SK-N-SH (cell line): ENCODE data around the gene MLLT3. TPM values are rescaled to one million over a fixed set of nuclear protein-coding genes. Genes with fewer than 3 reads are reported as not detected.

Experiments
- CTCF ChIA-PET: fragments of 300-600, 350-600 bp; formaldehyde crosslinking; extraction: SDS; loops from one replicate; lab custom pipeline; 2021; lab: Yijun Ruan, JAX
- POLR2A ChIA-PET: fragments of 350-600 bp; sonication (Branson Sonifier 250); formaldehyde crosslinking; extraction: SDS; loops from one replicate; lab custom pipeline; 2020; ENCODE audit warnings: antibody characterized with exemption, inconsistent platforms; lab: Yijun Ruan, JAX
- DNase-seq: peaks from one replicate; pipeline ENCODE4 v3.0.0; 2012
- H2AFZ ChIP-seq: fragments of 200-600 bp; sonication (generic); 2 replicates; pipeline ENCODE4 v1.8.1; 2016; ENCODE audit warnings: antibody characterized with exemption, mild to moderate bottlenecking, low read depth
- H3F3A ChIP-seq: fragments of 200-600 bp; sonication (generic); replicated peaks from 2 replicates; pipeline ENCODE3; 2016; ENCODE audit warnings: antibody characterized with exemption, mild to moderate bottlenecking; ENCODE audit not compliant: insufficient read depth
- H3K27ac ChIP-seq, 2 experiments: fragments of 200-500 bp in 1 of 2; fragments of 200-600 bp in 1 of 2; sonication (Bioruptor generic) in 1 of 2; sonication (generic), shearing (Covaris generic) in 1 of 2; 2 replicates each; pipeline versions ENCODE4 v1.5.1 to v1.6.1; 2014 to 2016; ENCODE audit warnings: low read depth in 2 of 2, inconsistent platforms in 1 of 2, low read length in 1 of 2, mild to moderate bottlenecking in 1 of 2, mixed read lengths in 1 of 2
- H3K27me3 ChIP-seq: fragments of 200-600 bp; sonication (generic), shearing (Covaris generic); 2 replicates; pipeline ENCODE4 v1.6.1; 2016; ENCODE audit warnings: mixed run types; ENCODE audit not compliant: insufficient read depth
- H3K36me3 ChIP-seq, 2 experiments: fragments of 200-500 bp in 1 of 2; fragments of 200-600 bp in 1 of 2; sonication (Bioruptor generic) in 1 of 2; sonication (generic) in 1 of 2; replicated peaks in 1 of 2; 2 replicates each; pipeline versions ENCODE3 to v1.5.1; 2014 to 2016; ENCODE audit warnings: low read length in 1 of 2, mild to moderate bottlenecking in 1 of 2; ENCODE audit not compliant: insufficient read depth in 2 of 2, control insufficient read depth in 1 of 2
- H3K4me1 ChIP-seq, 2 experiments: fragments of 200-500 bp in 1 of 2; fragments of 200-600 bp in 1 of 2; sonication (Bioruptor generic) in 1 of 2; sonication (generic), shearing (Covaris generic) in 1 of 2; 2 replicates each; pipeline versions ENCODE4 v1.5.1 to v1.6.1; 2014 to 2016; ENCODE audit warnings: low read depth in 1 of 2, low read length in 1 of 2, mixed run types in 1 of 2; ENCODE audit not compliant: insufficient read depth in 2 of 2, control insufficient read depth in 1 of 2
- H3K4me2 ChIP-seq: fragments of 200-600 bp; sonication (generic), shearing (Covaris generic); 2 replicates; pipeline ENCODE4 v1.6.1; 2017; ENCODE audit warnings: mixed run types
- H3K4me3 ChIP-seq, 2 experiments: fragments of 200-500 bp in 1 of 2; fragments of 200-600 bp in 1 of 2; sonication (Bioruptor generic) in 1 of 2; sonication (generic), shearing (Covaris generic) in 1 of 2; 2 replicates each; pipeline versions ENCODE4 v1.5.1 to v1.8.1; 2014 to 2016; ENCODE audit warnings: low read depth in 2 of 2, inconsistent platforms in 1 of 2, low read length in 1 of 2, mild to moderate bottlenecking in 1 of 2, mixed read lengths in 1 of 2, moderate library complexity in 1 of 2
- H3K79me2 ChIP-seq: fragments of 200-600 bp; sonication (generic); 2 replicates; pipeline ENCODE4 v1.8.1; 2017; ENCODE audit warnings: mild to moderate bottlenecking; ENCODE audit not compliant: insufficient read depth
- H3K9ac ChIP-seq: fragments of 200-600 bp; sonication (generic); 2 replicates; pipeline ENCODE4 v1.6.1; 2017; ENCODE audit warnings: mixed run types
- H3K9me2 ChIP-seq: fragments of 200-600 bp; sonication (generic); 2 replicates; pipeline ENCODE4 v1.6.1; 2017; ENCODE audit warnings: mixed run types
- H3K9me3 ChIP-seq: fragments of 200-600 bp; sonication (generic); 2 replicates; pipeline ENCODE4 v1.6.1; 2017; ENCODE audit warnings: mixed run types, mild to moderate bottlenecking, moderate library complexity
- H4K20me1 ChIP-seq: fragments of 200-600 bp; sonication (generic); 2 replicates; pipeline ENCODE4 v1.6.1; 2017; ENCODE audit warnings: mild to moderate bottlenecking, mixed run types; ENCODE audit not compliant: insufficient read depth
- CHD2 ChIP-seq: fragments of 150-350 bp; IDR thresholded peaks from 2 replicates; pipeline ENCODE4 v1.6.1; 2018; ENCODE audit warnings: low read length; ENCODE audit not compliant: partially characterized antibody
- EZH2phosphoT487 ChIP-seq: fragments of 200-600 bp; sonication (generic); IDR thresholded peaks from 2 replicates; pipeline ENCODE4 v1.6.1; 2017; ENCODE audit warnings: low read depth, mixed run types, mild to moderate bottlenecking, antibody characterized with exemption, moderate library complexity, borderline replicate concordance
- FOXJ3 ChIP-seq: sonication (generic); formaldehyde crosslinking; IDR thresholded peaks from 2 replicates; pipeline ENCODE4 v1.5.1; 2020; ENCODE audit warnings: mild to moderate bottlenecking, missing genetic modification reagents
- GATA2 ChIP-seq: sonication (generic); formaldehyde crosslinking; IDR thresholded peaks from 2 replicates; pipeline ENCODE4 v1.5.0; 2020; ENCODE audit warnings: mild to moderate bottlenecking, missing genetic modification reagents
- IRF3 ChIP-seq: fragments of 150-350 bp; IDR thresholded peaks from 2 replicates; pipeline ENCODE4 v1.6.1; 2016; ENCODE audit warnings: mild to moderate bottlenecking, low read depth, low read length
- MAX ChIP-seq: IDR thresholded peaks from 2 replicates; pipeline ENCODE4 v1.4.0; 2012; ENCODE audit warnings: low read depth
- MXI1 ChIP-seq: IDR thresholded peaks from 2 replicates; pipeline ENCODE4 v1.6.1; 2012; ENCODE audit warnings: mild to moderate bottlenecking, low read depth, low read length, improper control_type of control experiment
- RAD21 ChIP-seq: IDR thresholded peaks from 2 replicates; pipeline ENCODE4 v1.6.1; 2012; ENCODE audit warnings: mild to moderate bottlenecking, low read length
- RCOR1 ChIP-seq: fragments of 150-350 bp; IDR thresholded peaks from 2 replicates; pipeline ENCODE4 v1.6.1; 2017; ENCODE audit warnings: antibody characterized with exemption, low read length
- REST ChIP-seq: IDR thresholded peaks from 2 replicates; pipeline ENCODE4 v1.6.1; 2012; ENCODE audit warnings: mild to moderate bottlenecking, low read depth, low read length, moderate library complexity
- RFX5 ChIP-seq: IDR thresholded peaks from 2 replicates; pipeline ENCODE4 v1.6.1; 2012; ENCODE audit warnings: mild to moderate bottlenecking, improper control_type of control experiment, low read length
- SIN3A ChIP-seq: IDR thresholded peaks from 2 replicates; pipeline ENCODE4 v1.6.1; 2012; ENCODE audit warnings: low read depth, mild to moderate bottlenecking, low read length, moderate library complexity, borderline replicate concordance
- TAF1 ChIP-seq: IDR thresholded peaks from 2 replicates; pipeline ENCODE4 v1.6.1; 2012; ENCODE audit warnings: low read depth, mild to moderate bottlenecking, low read length, moderate library complexity, borderline replicate concordance
- TEAD4 ChIP-seq: IDR thresholded peaks from 2 replicates; pipeline ENCODE4 v1.4.0; 2012; ENCODE audit warnings: mild to moderate bottlenecking, borderline replicate concordance; ENCODE audit not compliant: insufficient read depth
- USF2 ChIP-seq: fragments of 150-350 bp; IDR thresholded peaks from 2 replicates; pipeline ENCODE4 v1.6.1; 2017; ENCODE audit warnings: antibody characterized with exemption, low read length, low read depth, borderline replicate concordance
- ZBTB33 ChIP-seq: IDR thresholded peaks from 2 replicates; pipeline ENCODE4 v1.4.0; 2012; ENCODE audit warnings: low read depth, borderline replicate concordance
- WGBS: methylation state at CpG from one replicate; pipeline ENCODE4 v1.1.6; 2017; ENCODE audit warnings: low lambda C conversion rate; 5-methylcytosine and 5-hydroxymethylcytosine counted together
- polyA plus RNA-seq, 3 experiments: library from polyadenylated mRNA; depleted of rRNA; stranded (reverse); fragments of >200 nt; gene quantifications; 2 replicates each; pipeline ENCODE4 v1.2.3, GENCODE V29; 2012

Gene MLLT3
- polyA plus RNA-seq, 1 of the 3 experiments (the other 2 are of a cell fraction), result 3.9 TPM

- CTCF ChIA-PET, result interaction anchor here (0.7 kb wide), 1 partner anchor 576 kb away, joined by 3 read pairs; no protein-coding TSS in a partner anchor
- no peak for TF ChIP-seq REST
- no peak for TF ChIP-seq RAD21
- no peak for TF ChIP-seq IRF3
- no peak for TF ChIP-seq USF2
- TF ChIP-seq, all 33 proteins: peak for 0
- H3F3A ChIP-seq, result no peaks in the 10 kb centered on the region
- WGBS, result 81% methylated on average over 3 of the region's 3 CpGs
- H4K20me1 ChIP-seq, result no peaks in the 10 kb centered on the region
- peaks cover 0 to 6% of the 10 kb centered on the region in 2 experiments for H3K36me3 ChIP-seq
- POLR2A ChIA-PET, result no interaction called here
- no peaks in the 10 kb centered on the region for H3K79me2 ChIP-seq
- no peak overlapping the region for H2AFZ ChIP-seq
- no peak overlapping the region for H3K9ac ChIP-seq
- no peak for DNase-seq
- H3K9me2 ChIP-seq, result no peaks in the 10 kb centered on the region
- no peaks in the 10 kb centered on the region for H3K27me3 ChIP-seq
- H3K4me3 ChIP-seq, result no peak overlapping the region
- H3K4me1 ChIP-seq, result peaks cover 0 to 4% of the 10 kb centered on the region in 2 experiments; a peak in 1 of 4 replicates
- H3K9me3 ChIP-seq, result no peaks in the 10 kb centered on the region
- H3K27ac ChIP-seq, result no peak overlapping the region
- no peak overlapping the region for H3K4me2 ChIP-seq
Measured at GRCh38 chr9:20364959-20365358, 257.3 kb downstream of the MLLT3 start.

- Histone ChIP-seq H3K9me3 (no peaks in the 10 kb centered on the region), H3K27ac (no peak overlapping the region), H2AFZ (no peak overlapping the region), H3K79me2 (no peaks in the 10 kb centered on the region), H3K4me3 (no peak overlapping the region), H4K20me1 (no peaks in the 10 kb centered on the region), H3K9ac (no peak overlapping the region), H3K4me1 (peaks cover 0 to 4% of the 10 kb centered on the region in 2 experiments; a peak in 1 of 4 replicates), H3K4me2 (no peak overlapping the region), H3K9me2 (no peaks in the 10 kb centered on the region), H3F3A (no peaks in the 10 kb centered on the region), H3K27me3 (no peaks in the 10 kb centered on the region), H3K36me3 (peaks cover 0 to 6% of the 10 kb centered on the region in 2 experiments)
- DNase-seq, result no peak
- POLR2A ChIA-PET, result no interaction called here
- WGBS, result 100% methylated on average over 4 of the region's 4 CpGs
- CTCF ChIA-PET, result no interaction called here
- TF ChIP-seq CHD2 (no peak), FOXJ3 (CRISPR knock-in tag) (no peak), GATA2 (no peak), RFX5 (no peak), TEAD4 (no peak), ZBTB33 (no peak), MAX (no peak), TAF1 (no peak), EZH2phosphoT487 (no peak), SIN3A (no peak), RCOR1 (no peak), MXI1 (no peak)
Measured at GRCh38 chr9:20363233-20363632, 259.1 kb downstream of the MLLT3 start.
